Measurements from ENCODE around the gene OLFM1. TPM values are rescaled to one million over a fixed set of nuclear protein-coding genes. Genes with fewer than 3 reads are reported as not detected.

OLFM1 gene
- total and polyA plus RNA-seq, 2 experiments from 2014 or later = 2.4 to 3.8 TPM

DNA sequence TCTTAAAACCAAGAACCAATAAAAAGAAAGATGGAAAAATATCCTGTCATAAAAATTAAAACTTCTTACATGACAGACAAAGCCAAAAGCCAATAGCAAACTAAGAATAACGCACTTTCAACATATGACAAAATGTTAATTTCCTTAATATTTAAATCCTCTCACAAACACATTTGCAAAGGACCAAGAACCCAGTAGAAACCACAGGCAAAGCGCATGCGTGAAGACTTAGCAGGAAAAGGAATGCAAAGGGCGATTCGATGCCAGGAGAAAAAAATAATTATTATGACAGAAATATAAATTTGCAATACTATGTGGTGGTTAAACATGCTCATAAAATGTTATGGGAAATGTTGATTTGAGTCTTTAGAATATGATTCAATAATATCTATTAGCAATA is 39.9 kb upstream of the OLFM1 start:
- Histone ChIP-seq H3K4me1 (ENCODE audit: low read depth) (no peaks in the 10 kb centered on the region), H3K27me3 (no peaks in the 10 kb centered on the region), H3K9me3 (ENCODE audit: low read depth) (no peaks in the 10 kb centered on the region), H3K4me3 (no peak overlapping the region), H3K27ac (no peak overlapping the region), H3K36me3 (no peaks in the 10 kb centered on the region)
- no peak for DNase-seq (ENCODE audit: low read depth in 1 of 2, low spot score in 1 of 2)
- TF ChIP-seq CTCF (IDR thresholded peaks at IDR 0.05; ENCODE audit: low read depth, low read length) = no peak

DNA sequence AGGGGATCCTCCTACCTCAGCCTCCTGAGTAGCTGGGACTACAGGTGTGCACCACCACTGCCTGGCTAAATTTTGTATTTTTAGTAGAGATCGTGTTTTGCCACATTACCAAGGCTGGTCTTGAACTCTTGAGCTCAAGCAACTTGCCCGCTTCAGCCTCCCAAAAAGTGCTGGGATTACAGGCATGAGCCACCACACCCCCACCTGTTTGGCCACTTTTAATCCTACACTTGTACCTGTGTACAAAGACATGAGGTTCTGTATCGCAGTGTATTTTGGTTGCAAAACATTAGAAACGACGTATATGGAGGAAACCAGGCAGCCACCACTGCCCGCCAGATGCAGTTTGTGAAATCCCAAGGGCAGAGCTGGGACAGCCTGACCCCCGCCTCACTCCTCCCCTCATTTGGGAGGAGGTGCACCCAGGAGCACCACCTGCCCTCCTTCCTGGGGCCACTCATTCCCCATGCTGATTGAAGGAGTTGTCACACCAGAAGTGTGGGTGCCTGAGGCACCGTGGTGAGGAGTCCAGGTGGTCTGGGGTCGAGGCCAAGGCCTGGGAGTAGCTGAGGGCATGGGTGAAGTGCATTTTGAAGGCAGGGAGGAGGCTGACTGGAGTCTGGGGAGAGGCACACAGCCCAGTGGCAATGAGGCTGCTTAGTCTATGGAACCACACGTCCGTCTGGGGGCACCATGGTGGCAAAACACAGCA is 39.3 kb upstream of the OLFM1 start:
- Histone ChIP-seq H3K27me3 (no peaks in the 10 kb centered on the region), H3K4me3 (no peak overlapping the region), H3K36me3 (no peaks in the 10 kb centered on the region), H3K9me3 (ENCODE audit: low read depth) (no peaks in the 10 kb centered on the region), H3K27ac (no peak overlapping the region), H3K4me1 (ENCODE audit: low read depth) (no peaks in the 10 kb centered on the region)
- no peak for TF ChIP-seq CTCF (IDR thresholded peaks at IDR 0.05; ENCODE audit: low read depth, low read length)
- DNase-seq (ENCODE audit: low read depth in 1 of 2, low spot score in 1 of 2) = no peak

DNA sequence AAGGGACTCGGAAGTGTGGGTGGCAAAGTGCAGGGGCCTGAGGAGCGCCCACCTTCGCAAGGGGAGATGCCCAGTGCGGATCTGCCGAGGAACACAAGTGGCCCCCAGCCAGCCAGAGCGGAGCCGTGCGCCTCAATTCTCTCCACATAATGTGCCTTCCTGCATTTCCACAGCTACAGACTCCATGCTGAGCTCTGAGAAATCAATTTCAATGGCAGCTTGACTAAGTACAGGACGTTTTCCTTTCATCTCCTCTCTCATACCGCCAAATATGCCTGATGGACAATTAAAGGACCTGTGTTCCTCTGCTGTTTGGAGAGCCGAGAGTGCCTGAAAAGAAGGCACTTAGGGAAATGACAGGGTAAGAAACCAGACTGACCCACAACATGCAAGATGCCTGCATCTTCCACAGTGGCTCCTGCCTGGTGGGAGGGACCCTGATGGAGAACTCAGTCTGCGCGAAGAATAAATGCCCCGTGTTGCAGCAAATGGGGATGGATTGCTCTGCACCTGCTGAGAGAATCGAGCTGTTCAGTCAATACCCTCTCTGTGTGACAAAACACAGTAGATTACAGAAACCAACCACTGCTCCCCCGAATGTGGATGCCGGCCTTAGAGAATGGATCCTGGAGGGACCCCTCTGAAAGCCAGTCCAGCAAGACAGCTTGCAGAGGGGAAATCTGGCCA is 38.6 kb upstream of the OLFM1 start:
- DNase-seq (ENCODE audit: low read depth in 1 of 2, low spot score in 1 of 2) = peak in 1 of 2 donors; percentile 15
- Histone ChIP-seq H3K4me1 (ENCODE audit: low read depth) (no peaks in the 10 kb centered on the region), H3K36me3 (no peaks in the 10 kb centered on the region), H3K4me3 (no peak overlapping the region), H3K27ac (no peak overlapping the region), H3K27me3 (no peaks in the 10 kb centered on the region), H3K9me3 (ENCODE audit: low read depth) (no peaks in the 10 kb centered on the region)
- TF ChIP-seq CTCF (IDR thresholded peaks at IDR 0.05; ENCODE audit: low read depth, low read length) = no peak

DNA sequence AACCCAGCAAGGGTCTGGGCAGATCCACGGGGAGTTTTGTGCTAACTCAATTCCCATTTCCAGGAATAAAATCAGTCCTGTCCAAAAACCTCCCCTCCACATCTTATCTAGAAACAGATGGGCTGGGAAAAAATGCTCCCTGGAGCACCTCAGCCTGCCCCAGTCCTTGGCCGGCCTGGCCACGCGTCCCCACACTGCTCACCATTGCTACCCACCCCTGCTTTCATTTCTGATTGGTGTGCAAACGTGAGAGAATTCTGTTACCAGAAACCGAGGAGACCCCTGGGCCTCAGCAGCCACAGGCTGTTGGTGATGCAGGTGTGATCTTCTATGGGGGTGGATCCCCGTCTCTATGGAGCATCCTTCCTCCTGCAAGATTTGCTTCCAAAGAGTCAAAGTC is 38.0 kb upstream of the OLFM1 start:
- no peak for DNase-seq (ENCODE audit: low read depth in 1 of 2, low spot score in 1 of 2)
- H3K4me1 ChIP-seq (ENCODE audit: low read depth) = no peaks in the 10 kb centered on the region
- no peaks in the 10 kb centered on the region for H3K36me3 ChIP-seq
- H3K27me3 ChIP-seq = no peaks in the 10 kb centered on the region
- H3K27ac ChIP-seq = no peak overlapping the region
- no peak for TF ChIP-seq CTCF (IDR thresholded peaks at IDR 0.05; ENCODE audit: low read depth, low read length)
- H3K9me3 ChIP-seq (ENCODE audit: low read depth) = no peaks in the 10 kb centered on the region
- H3K4me3 ChIP-seq = no peak overlapping the region

DNA sequence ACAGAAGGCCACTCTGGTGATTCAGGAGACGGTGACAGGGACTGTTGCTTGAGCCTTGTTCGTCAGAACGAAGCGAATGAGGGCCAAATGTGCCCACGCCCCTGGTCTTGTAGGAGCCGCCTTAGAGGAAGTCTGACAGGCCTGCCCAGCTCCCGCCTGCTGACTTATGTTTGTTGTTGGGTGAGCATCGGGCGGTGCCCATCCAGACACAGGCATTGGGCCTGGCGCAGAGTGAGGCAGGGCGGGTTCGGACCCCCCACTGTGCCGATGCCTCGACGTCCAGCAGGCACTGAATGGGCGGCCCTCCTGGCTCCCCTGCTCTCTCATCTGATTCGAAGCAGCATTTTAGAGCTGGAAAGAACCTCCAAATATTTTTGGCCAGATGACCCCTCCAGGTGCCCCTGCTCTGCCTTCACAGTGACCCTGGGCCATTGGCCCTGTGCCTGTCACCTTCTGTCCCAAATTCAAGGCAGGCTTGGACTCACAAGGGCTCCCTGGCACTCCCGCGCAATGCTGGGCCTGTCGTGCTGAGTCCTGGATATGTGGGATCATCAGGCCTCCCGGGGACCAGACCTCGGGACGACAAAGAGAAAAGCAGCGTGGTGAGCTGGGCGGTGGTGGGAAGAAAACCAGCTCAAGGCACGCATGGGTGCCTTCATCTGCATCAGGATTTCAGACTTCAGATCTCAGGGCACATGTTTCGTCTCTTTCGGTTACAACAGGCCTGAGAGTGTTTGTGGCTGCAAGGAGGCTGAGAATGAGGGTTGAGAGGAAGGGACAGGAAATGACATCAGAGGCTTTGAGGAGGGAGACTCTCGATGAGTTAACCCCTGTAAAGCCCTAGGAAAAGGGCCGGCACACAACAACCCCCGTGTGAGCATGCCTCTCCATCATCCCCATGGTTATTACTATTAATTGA is 37.1 kb upstream of the OLFM1 start:
- no peak for DNase-seq (ENCODE audit: low read depth in 1 of 2, low spot score in 1 of 2)

More for the DNA sequence above, 37.1 kb upstream of the OLFM1 start:
- Histone ChIP-seq H3K9me3 (ENCODE audit: low read depth) (no peaks in the 10 kb centered on the region), H3K27me3 (no peaks in the 10 kb centered on the region), H3K36me3 (no peaks in the 10 kb centered on the region), H3K27ac (no peak overlapping the region), H3K4me3 (no peak overlapping the region), H3K4me1 (ENCODE audit: low read depth) (no peaks in the 10 kb centered on the region)
- TF ChIP-seq CTCF (IDR thresholded peaks at IDR 0.05; ENCODE audit: low read depth, low read length) = no peak

Measured in cardiac muscle cell (in vitro differentiated cells and primary cell).